NOMO-1 treated with DMSO at 0.1 percent for 48 hours (cell line): ENCODE results near the gene SNAP23.
"Not testable (repeated sequence)": the region's sequence is repeated elsewhere in the genome, so short reads cannot be mapped to it uniquely, and the experiment has no call there.

Source experiments
- DNase-seq: peaks from one replicate; lab custom pipeline; 2025; ENCODE audit not compliant: unreplicated experiment; lab: John Stamatoyannopoulos, UW

The SNAP23 gene

DNA sequence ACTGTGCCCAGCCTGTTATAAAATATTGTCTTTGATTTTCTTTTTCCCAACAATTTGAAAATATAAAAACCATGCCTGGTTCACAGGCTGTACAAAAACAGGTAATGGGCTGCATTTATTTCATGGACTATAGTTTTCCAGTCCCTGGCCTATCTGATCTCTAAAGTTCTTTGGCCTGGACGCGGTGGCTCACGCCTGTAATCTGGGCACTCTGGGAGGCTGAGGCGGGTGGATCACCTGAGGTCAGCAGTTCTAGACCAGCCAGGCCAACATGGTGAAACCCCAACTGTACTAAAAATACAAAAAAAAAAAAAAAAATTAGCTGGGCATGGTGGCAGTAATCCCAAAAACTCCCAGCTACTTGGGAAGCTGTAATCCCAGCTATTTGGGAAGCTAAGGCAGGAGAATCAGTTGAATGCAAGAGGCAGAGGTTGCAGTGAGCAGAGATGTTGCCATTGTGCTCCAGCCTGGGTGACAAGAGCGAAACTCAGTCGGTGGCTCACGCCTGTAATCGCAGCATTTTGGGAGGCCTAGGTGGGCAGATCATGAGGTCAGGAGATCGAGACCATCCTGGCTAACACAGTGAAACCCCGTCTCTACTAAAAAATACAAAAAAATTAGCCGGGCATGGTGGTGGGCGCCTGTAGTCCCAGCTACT is 61.2 kb downstream of the SNAP23 start:
- DNase-seq = not testable (repeated sequence)

DNA sequence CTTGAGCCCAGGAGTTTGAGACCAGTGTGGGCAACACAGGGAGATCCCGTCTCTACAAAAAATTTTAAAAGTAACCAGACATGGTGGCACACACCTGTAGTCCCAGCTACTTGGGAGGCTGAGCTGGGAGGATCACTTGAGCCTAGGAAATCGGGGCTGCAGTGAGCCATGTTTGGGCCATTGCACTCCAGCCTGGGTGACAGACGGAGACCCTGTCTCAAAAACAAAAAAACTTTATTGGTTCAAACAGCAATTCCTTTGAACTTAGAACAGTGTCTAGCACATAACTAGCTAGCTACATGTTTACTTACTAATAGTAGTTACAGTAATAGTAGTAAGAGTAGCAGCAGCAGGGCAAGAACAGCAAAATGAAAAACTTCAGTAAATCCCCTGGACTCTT is 63.3 kb downstream of the SNAP23 start:
- DNase-seq = no peak

DNA sequence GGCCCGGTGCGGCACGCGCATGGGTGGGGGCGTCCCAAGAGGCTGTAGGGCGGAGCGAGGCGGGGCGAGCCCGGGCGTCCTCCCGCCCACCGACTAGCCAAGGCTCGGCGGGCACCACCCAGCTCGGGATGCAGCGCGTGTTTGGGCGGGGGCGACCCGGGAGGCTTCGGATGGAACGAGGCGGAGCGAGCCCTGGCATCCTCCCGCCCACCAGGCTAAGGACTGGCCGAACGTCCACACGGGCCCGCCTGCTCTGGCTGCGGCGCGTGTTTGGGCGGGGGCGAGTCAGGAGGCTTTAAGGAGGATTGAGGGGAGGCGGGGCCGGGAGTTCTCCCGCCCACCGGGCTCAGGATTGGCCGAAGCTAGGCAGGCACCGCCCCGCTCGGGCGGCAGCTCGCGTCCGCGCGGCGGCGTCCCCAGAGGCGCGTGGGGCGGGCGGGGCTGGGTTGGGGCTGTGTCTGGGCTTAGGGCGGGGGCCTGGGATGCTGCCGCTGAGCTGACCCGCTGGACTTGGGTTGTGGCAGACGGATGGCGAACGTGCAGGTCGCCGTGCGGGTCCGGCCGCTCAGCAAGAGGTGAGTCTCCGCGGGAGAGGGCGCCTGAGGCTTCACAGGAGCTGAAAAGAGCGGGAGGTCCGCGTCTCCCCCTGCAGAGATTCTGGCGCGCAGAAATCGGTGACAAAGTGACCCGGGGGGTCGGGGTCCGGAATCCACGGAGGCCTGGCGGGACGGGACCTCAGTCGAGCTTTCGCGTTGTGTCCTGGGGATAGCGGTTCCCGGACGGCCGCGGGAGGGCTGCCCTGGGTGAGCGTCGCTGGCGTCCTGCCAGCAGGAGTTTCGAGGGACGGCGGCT is 80.0 kb downstream of the SNAP23 start, which contains the start of gene STARD9:
TSS of gene STARD9 (plus strand) at position 419 of the 852 bp plus-strand sequence. CDS start at position 529, 110 bp downstream.
- peak; percentile 97 for DNase-seq

DNA sequence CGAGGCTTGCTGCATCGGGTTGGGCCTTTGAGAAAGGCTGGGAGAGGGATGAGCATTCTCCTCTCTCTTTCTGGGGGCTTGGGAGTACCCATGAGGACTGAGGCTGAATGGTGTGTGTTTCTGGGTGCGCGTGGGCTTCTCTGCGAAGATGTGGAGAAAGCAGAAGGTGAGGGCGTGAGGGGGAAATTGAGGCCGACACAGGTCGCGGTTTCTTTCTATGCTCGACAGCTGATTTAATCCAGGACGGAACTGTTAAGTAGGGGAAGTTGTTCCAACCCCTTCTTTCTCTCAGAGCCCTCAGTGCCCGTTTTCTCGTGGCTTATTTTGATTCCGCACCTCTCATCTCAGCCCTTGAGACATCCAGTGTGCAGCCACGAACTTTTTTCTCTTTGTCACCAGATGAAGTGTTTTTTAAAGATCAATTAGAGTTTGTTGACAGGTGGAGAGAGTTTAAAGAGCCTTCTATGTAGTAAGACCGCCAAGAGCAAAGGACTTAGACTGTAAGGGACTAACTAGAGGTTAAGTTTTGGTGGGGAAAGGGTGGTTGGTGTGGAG is 80.7 kb downstream of the SNAP23 start:
- no peak for DNase-seq

DNA sequence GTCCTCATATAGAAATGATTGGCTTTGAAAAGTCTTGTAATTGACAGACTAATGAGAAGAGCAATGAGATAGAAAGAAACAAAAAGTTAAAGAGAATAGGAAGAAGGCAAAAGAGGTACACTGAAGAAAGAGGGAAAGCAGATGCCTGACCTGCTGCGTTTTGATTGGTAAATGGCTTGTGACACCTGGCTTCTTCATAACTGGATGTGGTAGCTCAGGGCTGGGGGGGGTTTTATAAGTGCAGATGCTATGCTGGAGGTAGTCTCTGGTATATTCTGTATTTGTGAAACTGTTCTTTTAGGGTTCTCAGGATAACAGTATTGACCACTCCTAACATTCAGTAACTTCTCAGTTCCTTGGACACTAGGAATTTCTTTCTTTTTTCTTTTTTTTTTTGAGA is 81.3 kb downstream of the SNAP23 start:
- no peak for DNase-seq

DNA sequence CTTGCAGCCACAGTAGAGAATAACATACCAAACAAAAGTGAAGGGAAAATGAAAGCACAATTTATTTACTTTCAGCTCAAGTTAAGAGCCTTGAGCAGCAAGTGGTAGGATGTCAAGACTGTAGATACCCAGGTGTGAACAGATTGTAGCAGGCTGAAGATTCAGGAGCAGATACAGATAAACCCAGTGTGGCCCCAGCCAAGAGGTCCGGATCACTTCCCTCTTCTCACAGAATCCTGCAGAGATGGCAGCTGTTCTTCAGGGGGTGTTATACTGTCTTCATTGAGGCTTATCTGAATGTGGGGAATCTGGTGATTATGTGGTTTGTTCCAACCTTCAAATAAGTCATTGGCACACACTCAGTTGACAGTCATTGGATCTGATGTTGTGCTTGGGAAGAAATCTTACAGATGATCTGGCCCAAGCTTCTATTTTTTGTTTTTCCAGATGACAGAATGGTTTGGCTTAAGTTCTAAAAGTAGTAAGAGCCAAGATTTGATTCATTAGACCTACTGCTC is 82.1 kb downstream of the SNAP23 start:
- DNase-seq = no peak

DNA sequence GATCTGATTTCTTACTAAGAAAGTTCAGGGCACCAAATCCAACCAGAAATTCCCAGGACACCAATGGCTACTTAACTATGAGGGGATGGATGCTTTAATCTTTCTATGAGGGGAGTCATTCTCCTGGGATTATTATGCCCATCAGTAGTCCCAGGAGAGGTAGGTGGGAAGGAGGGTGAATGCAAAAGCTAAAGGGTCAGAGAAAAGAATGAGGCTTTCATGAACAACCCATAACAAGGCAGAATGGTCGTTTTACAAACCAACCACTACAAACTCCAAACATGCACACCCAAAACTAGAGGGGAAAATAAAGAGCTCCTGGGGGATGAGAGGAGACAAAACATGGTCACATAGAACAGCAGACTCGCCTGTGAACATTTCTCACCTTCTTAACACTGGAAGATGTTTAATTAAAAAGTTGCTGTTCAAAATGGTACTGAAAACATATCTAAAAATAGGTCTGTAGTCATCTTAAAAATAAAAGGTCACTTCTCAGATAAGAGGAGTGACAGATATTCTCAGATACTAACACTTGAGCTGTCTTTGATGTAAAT is 83.6 kb downstream of the SNAP23 start:
- no peak for DNase-seq

DNA sequence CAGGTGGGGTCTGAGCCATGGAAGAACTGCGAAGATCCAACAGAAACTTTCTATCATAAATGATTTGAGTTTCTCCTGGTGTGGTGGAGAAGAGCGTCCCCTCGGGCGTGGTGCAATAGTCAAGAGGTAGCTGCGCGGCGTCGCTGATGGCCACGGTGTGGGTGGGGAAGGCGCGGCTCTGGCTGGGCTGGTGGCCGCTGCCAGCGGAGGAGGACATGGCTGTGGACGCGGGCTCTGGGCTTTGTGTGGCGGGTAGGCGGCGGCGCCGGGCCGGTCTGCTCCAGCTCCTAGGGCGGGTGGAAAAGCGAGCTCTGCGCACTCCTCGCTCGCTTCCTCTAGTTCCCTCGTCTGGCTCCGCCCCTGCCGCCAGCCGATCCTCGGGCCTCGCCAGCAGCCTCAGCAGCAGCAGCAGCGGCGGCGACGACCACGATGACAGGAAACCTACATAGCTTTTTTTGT is 85.9 kb downstream of the SNAP23 start:
- DNase-seq = peak; percentile 79
